GM19468 (cell line): ENCODE results near the gene NAB1.
"Not testable (repeated sequence)": the region's sequence is repeated elsewhere in the genome, so short reads cannot be mapped to it uniquely, and the experiment has no call there.

Source experiments
- ATAC-seq: cut with Tn5 transposase; IDR thresholded peaks from one replicate; pipeline ENCODE4 v1.9.1; 2021; ENCODE audit warnings: mild to moderate bottlenecking, moderate library complexity, moderate number of reproducible peaks; ENCODE audit not compliant: unreplicated experiment; ENCODE audit errors: extremely low read depth

Gene NAB1

GRCh38 chr2:190705280-190705679, 56.4 kb downstream of the NAB1 start:
- no peak for ATAC-seq

- no peak for ATAC-seq
These were observed 58.8 kb downstream of the NAB1 start for GRCh38 chr2:190707726-190708125.

- not testable (repeated sequence) for ATAC-seq
These were observed 59.8 kb downstream of the NAB1 start for GRCh38 chr2:190708650-190709049.

GRCh38 chr2:190711069-190711468, 62.2 kb downstream of the NAB1 start:
- no peak for ATAC-seq

- ATAC-seq: no peak
These were observed 64.6 kb downstream of the NAB1 start for GRCh38 chr2:190713471-190713870.

- ATAC-seq: no peak
These were observed 66.1 kb downstream of the NAB1 start for GRCh38 chr2:190714958-190715357.

GRCh38 chr2:190716176-190716807, 67.4 kb downstream of the NAB1 start:
- ATAC-seq: no peak

GRCh38 chr2:190717306-190717705, 68.4 kb downstream of the NAB1 start:
- no peak for ATAC-seq

GRCh38 chr2:190717764-190718651, 69.1 kb downstream of the NAB1 start:
- ATAC-seq: no peak

- peak; percentile 30 for ATAC-seq
These were observed 70.0 kb downstream of the NAB1 start for GRCh38 chr2:190718652-190719526.

- ATAC-seq: no peak
These were observed 71.4 kb downstream of the NAB1 start for GRCh38 chr2:190720276-190720675.

GRCh38 chr2:190720691-190721090, 71.8 kb downstream of the NAB1 start:
- ATAC-seq: no peak

- peak; percentile 37 for ATAC-seq
These were observed 73.3 kb downstream of the NAB1 start for GRCh38 chr2:190722061-190722759.

GRCh38 chr2:190722835-190723234, 74.0 kb downstream of the NAB1 start:
- ATAC-seq: no peak

- ATAC-seq: no peak
These were observed 74.7 kb downstream of the NAB1 start for GRCh38 chr2:190723397-190724090.

GRCh38 chr2:190726255-190726654, 77.4 kb downstream of the NAB1 start:
- ATAC-seq: no peak

- ATAC-seq: no peak
These were observed 87.5 kb downstream of the NAB1 start for GRCh38 chr2:190736355-190736754.

- ATAC-seq: no peak
These were observed 91.6 kb downstream of the NAB1 start for GRCh38 chr2:190740449-190740848.
